ENCODE results near the gene KRT5.

DNA sequence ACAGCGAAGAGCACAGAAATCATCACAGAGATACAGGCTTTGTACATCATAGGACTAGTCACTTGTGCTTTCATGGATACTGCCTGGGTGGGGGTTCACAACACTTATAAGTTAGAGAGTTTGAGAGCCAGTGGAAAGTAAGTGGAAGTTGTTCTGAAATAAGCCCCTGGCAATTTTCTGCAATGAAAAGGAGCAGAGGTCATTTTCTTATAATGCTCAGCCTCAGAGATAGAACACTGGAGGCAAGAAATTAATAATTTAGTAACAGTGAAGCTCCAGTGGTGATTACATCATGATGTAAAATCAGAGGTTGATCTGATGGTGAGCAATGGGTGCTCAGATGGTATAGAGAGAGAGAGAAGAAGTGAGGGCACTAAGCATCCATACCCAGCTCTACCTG is 33.0 kb downstream of the KRT5 start:
- TF ChIP-seq, protein P1, sequence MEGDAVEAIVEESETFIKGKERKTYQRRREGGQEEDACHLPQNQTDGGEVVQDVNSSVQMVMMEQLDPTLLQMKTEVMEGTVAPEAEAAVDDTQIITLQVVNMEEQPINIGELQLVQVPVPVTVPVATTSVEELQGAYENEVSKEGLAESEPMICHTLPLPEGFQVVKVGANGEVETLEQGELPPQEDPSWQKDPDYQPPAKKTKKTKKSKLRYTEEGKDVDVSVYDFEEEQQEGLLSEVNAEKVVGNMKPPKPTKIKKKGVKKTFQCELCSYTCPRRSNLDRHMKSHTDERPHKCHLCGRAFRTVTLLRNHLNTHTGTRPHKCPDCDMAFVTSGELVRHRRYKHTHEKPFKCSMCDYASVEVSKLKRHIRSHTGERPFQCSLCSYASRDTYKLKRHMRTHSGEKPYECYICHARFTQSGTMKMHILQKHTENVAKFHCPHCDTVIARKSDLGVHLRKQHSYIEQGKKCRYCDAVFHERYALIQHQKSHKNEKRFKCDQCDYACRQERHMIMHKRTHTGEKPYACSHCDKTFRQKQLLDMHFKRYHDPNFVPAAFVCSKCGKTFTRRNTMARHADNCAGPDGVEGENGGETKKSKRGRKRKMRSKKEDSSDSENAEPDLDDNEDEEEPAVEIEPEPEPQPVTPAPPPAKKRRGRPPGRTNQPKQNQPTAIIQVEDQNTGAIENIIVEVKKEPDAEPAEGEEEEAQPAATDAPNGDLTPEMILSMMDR (IDR thresholded peaks at IDR 0.05) = no peak
- TF ChIP-seq POLR2A (IDR thresholded peaks at IDR 0.05) = no peak

All from right lobe of liver (tissue), 4 donors.